SK-N-SH treated with all-trans-retinoic acid at 6 μM for 48 hours (cell line): ENCODE data around the gene TMEM63A.
A peak's percentile ranks its signal among the peaks of the same experiment; 100 is the strongest.

Source experiments
- ATAC-seq: fragments of 200-7000 bp; cut with Tn5 transposase; 3 replicates; pipeline ENCODE4 v1.9.1; 2020; ENCODE audit warnings: mild to moderate bottlenecking, moderate library complexity
- ARNTL ChIP-seq: fragments of 450-650 bp; formaldehyde crosslinking; IDR thresholded peaks from 2 replicates; pipeline ENCODE4 v1.5.0; 2020; ENCODE audit warnings: low read depth, mild to moderate bottlenecking, moderate library complexity, borderline replicate concordance
- BACH2 ChIP-seq: fragments of 250-450 bp; sonication (Bioruptor Pico); IDR thresholded peaks from 2 replicates; pipeline ENCODE4 v1.9.0; 2021; ENCODE audit warnings: mild to moderate bottlenecking, borderline replicate concordance
- CSDC2 ChIP-seq: fragments of 250-450 bp; sonication (Bioruptor Pico); IDR thresholded peaks from 2 replicates; pipeline ENCODE4 v1.5.0; 2020; ENCODE audit warnings: mild to moderate bottlenecking, moderate library complexity
- ESRRG ChIP-seq: fragments of 250-450 bp; sonication (Bioruptor Pico); IDR thresholded peaks from 2 replicates; pipeline ENCODE4 v1.6.1; 2021; ENCODE audit warnings: mild to moderate bottlenecking
- ISL1 ChIP-seq: fragments of 250-450 bp; sonication (Bioruptor Pico); IDR thresholded peaks from 2 replicates; pipeline ENCODE4 v2.1.2; 2022; ENCODE audit warnings: mild to moderate bottlenecking, moderate library complexity
- OSR1 ChIP-seq: fragments of 250-450 bp; sonication (Bioruptor Pico); IDR thresholded peaks from 2 replicates; pipeline ENCODE4 v1.8.0; 2022; ENCODE audit warnings: moderate library complexity, mild to moderate bottlenecking, inconsistent platforms
- PATZ1 ChIP-seq: fragments of 250-450 bp; sonication (Bioruptor Pico); IDR thresholded peaks from 2 replicates; pipeline ENCODE4 v1.8.0; 2020; ENCODE audit warnings: mild to moderate bottlenecking, moderate library complexity, borderline replicate concordance
- PPARA ChIP-seq: fragments of 250-450 bp; sonication (Bioruptor Pico); IDR thresholded peaks from 2 replicates; pipeline ENCODE4 v1.5.0; 2020; ENCODE audit warnings: mild to moderate bottlenecking, borderline replicate concordance
- RARB ChIP-seq: fragments of 250-450 bp; sonication (Bioruptor Pico); IDR thresholded peaks from 2 replicates; pipeline ENCODE4 v1.8.0; 2021; ENCODE audit warnings: mild to moderate bottlenecking, moderate library complexity
- SNAI2 ChIP-seq: fragments of 250-450 bp; sonication (Bioruptor Pico); IDR thresholded peaks from 2 replicates; pipeline ENCODE4 v1.5.0; 2020; ENCODE audit warnings: mild to moderate bottlenecking, moderate library complexity
- TCF4 ChIP-seq: fragments of 250-450 bp; sonication (Bioruptor Pico); IDR thresholded peaks from 2 replicates; pipeline ENCODE4 v1.8.0; 2021; ENCODE audit warnings: mild to moderate bottlenecking, moderate library complexity, borderline replicate concordance
- TOX ChIP-seq: fragments of 250-450 bp; sonication (Bioruptor Pico); IDR thresholded peaks from 2 replicates; pipeline ENCODE4 v1.8.0; 2021; ENCODE audit warnings: mild to moderate bottlenecking, moderate library complexity, borderline replicate concordance
- ZC3H10 ChIP-seq: fragments of 250-450 bp; sonication (Bioruptor Pico); IDR thresholded peaks from 2 replicates; pipeline ENCODE4 v1.5.1; 2021; ENCODE audit warnings: mild to moderate bottlenecking, moderate library complexity
- ZFP3 ChIP-seq: fragments of 250-450 bp; sonication (Bioruptor Pico); IDR thresholded peaks from 2 replicates; pipeline ENCODE4 v1.5.0; 2020; ENCODE audit warnings: mild to moderate bottlenecking, moderate library complexity
- ZFP30 ChIP-seq: fragments of 450-650 bp; formaldehyde crosslinking; IDR thresholded peaks from 2 replicates; pipeline ENCODE4 v1.5.0; 2022; ENCODE audit warnings: mild to moderate bottlenecking, moderate library complexity
- ZNF565 ChIP-seq: fragments of 450-650 bp; formaldehyde crosslinking; conservative IDR thresholded peaks from 2 replicates; pipeline ENCODE4 v1.5.0; 2020; ENCODE audit warnings: low read depth, mild to moderate bottlenecking, moderate library complexity
- ZNF70 ChIP-seq: fragments of 450-650 bp; formaldehyde crosslinking; IDR thresholded peaks from 2 replicates; pipeline ENCODE4 v1.5.0; 2020; ENCODE audit warnings: mild to moderate bottlenecking, moderate library complexity
- ZNF8 ChIP-seq: fragments of 450-650 bp; formaldehyde crosslinking; IDR thresholded peaks from 2 replicates; pipeline ENCODE4 v1.5.0; 2020; ENCODE audit warnings: mild to moderate bottlenecking, moderate library complexity
- TF ChIP-seq, protein P1 (sequence below): fragments of 250-450 bp; sonication (Bioruptor Pico); IDR thresholded peaks from 2 replicates; pipeline ENCODE4 v1.5.1; 2020; ENCODE audit warnings: low read depth, mild to moderate bottlenecking, moderate library complexity
- TF ChIP-seq, protein P2 (sequence below): fragments of 250-450 bp; sonication (Bioruptor Pico); IDR thresholded peaks from 2 replicates; pipeline ENCODE4 v1.5.1; 2021; ENCODE audit warnings: mild to moderate bottlenecking, moderate library complexity
- TF ChIP-seq, protein P3 (sequence below): fragments of 250-450 bp; sonication (Bioruptor Pico); IDR thresholded peaks from 2 replicates; pipeline ENCODE4 v1.5.0; 2020; ENCODE audit warnings: mild to moderate bottlenecking, moderate library complexity

TMEM63A gene

GRCh38 chr1:225822655-225823403 lies 59.4 kb downstream of the TMEM63A start:
- ATAC-seq, result no peak
- TF ChIP-seq ZNF565 (CRISPR knock-in tag) (no peak), ZNF70 (CRISPR knock-in tag) (no peak), RARB (no peak), OSR1 (CRISPR knock-in tag) (no peak), ZFP3 (CRISPR knock-in tag) (no peak)

GRCh38 chr1:225820522-225821120 lies 61.6 kb downstream of the TMEM63A start:
- peak; percentile 97 for TF ChIP-seq ZFP3 (CRISPR knock-in tag)
- TF ChIP-seq ZFP30 (CRISPR knock-in tag), result no peak
- TF ChIP-seq, all 23 proteins: peak for 1
- no peak for ATAC-seq

DNA sequence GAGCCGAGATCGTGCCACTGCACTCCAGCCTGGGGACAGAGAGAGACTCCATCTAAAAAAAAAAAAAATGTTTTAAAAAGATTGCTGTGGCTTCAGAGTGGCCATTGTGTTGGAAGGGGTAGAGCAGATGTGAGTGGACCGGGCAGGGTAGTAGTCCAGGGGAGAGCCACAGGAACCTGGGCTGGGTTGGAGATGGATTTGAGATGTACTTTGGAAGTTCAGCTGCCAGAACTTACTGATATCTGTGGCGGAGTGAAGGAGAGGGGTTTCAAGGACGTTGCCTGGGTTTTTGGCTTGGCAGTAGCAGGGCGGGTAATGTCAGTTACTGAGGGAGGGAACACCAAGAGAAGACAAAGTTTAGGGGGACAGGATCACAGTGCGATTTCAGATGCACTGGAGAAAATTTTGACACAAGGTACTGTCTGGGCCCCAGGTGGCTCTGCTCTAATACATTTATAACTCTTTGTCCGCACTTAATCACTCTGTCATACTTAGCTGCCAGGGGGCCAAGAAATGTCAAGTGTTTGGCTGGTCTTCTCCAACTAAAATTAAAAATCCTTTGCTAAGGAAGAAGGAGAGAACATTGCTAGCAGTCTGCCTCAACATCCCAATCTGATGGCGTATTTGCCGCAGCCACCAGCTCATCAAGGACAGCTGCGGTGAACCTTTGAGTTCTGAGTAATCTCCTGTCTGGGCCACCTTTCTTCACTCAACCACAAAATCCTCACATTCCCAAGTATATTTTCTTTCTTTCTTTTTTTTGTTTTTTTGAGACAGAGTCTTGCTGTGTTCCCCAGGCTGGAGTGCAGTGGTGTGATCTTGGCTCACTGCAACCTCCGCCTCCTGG lies 62.6 kb downstream of the TMEM63A start:
- TF ChIP-seq PPARA (CRISPR knock-in tag), result no peak
- no peak for TF ChIP-seq PATZ1 (CRISPR knock-in tag)
- TF ChIP-seq, protein P1, sequence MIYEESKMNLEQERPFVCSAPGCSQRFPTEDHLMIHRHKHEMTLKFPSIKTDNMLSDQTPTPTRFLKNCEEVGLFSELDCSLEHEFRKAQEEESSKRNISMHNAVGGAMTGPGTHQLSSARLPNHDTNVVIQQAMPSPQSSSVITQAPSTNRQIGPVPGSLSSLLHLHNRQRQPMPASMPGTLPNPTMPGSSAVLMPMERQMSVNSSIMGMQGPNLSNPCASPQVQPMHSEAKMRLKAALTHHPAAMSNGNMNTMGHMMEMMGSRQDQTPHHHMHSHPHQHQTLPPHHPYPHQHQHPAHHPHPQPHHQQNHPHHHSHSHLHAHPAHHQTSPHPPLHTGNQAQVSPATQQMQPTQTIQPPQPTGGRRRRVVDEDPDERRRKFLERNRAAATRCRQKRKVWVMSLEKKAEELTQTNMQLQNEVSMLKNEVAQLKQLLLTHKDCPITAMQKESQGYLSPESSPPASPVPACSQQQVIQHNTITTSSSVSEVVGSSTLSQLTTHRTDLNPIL (CRISPR knock-in tag), result no peak
- no peak for TF ChIP-seq OSR1 (CRISPR knock-in tag)
- TF ChIP-seq, protein P2, sequence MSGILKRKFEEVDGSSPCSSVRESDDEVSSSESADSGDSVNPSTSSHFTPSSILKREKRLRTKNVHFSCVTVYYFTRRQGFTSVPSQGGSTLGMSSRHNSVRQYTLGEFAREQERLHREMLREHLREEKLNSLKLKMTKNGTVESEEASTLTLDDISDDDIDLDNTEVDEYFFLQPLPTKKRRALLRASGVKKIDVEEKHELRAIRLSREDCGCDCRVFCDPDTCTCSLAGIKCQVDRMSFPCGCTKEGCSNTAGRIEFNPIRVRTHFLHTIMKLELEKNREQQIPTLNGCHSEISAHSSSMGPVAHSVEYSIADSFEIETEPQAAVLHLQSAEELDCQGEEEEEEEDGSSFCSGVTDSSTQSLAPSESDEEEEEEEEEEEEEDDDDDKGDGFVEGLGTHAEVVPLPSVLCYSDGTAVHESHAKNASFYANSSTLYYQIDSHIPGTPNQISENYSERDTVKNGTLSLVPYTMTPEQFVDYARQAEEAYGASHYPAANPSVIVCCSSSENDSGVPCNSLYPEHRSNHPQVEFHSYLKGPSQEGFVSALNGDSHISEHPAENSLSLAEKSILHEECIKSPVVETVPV (CRISPR knock-in tag), result no peak
- no peak for TF ChIP-seq ZC3H10 (CRISPR knock-in tag)
- TF ChIP-seq RARB, result no peak
- no peak for TF ChIP-seq ARNTL (CRISPR knock-in tag)
- no peak for TF ChIP-seq BACH2 (CRISPR knock-in tag)
- TF ChIP-seq TCF4 (CRISPR knock-in tag), result no peak
- no peak for ATAC-seq

DNA sequence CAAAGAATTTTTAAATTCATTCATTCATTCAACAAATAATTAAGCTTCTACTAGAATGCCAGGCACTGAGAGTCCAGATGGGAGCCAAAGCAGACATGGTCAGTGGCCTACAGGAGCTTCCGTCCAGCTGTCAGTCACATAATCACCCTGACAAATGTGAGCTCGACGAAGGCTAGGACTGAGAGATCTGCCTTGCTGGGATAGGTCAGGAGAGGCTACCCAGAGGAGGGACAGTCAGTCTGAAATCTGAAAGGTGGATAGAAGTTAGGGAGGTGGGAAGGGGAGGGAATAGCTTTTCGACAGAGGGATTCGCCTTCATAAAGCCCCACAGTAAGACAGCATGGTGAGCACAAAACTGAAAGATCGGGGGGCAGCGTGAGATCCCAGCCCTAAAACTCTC lies 64.0 kb downstream of the TMEM63A start:
- ATAC-seq, result no peak
- TF ChIP-seq ARNTL (CRISPR knock-in tag), result no peak
- no peak for TF ChIP-seq ZNF8
- TF ChIP-seq ZFP3 (CRISPR knock-in tag), result no peak
- no peak for TF ChIP-seq BACH2 (CRISPR knock-in tag)
- no peak for TF ChIP-seq OSR1 (CRISPR knock-in tag)
- TF ChIP-seq ZNF565 (CRISPR knock-in tag), result no peak
- TF ChIP-seq, protein P1 (CRISPR knock-in tag), result no peak
- TF ChIP-seq ISL1 (CRISPR knock-in tag), result no peak
- TF ChIP-seq CSDC2, result no peak
- no peak for TF ChIP-seq PPARA (CRISPR knock-in tag)
- TF ChIP-seq, protein P3, sequence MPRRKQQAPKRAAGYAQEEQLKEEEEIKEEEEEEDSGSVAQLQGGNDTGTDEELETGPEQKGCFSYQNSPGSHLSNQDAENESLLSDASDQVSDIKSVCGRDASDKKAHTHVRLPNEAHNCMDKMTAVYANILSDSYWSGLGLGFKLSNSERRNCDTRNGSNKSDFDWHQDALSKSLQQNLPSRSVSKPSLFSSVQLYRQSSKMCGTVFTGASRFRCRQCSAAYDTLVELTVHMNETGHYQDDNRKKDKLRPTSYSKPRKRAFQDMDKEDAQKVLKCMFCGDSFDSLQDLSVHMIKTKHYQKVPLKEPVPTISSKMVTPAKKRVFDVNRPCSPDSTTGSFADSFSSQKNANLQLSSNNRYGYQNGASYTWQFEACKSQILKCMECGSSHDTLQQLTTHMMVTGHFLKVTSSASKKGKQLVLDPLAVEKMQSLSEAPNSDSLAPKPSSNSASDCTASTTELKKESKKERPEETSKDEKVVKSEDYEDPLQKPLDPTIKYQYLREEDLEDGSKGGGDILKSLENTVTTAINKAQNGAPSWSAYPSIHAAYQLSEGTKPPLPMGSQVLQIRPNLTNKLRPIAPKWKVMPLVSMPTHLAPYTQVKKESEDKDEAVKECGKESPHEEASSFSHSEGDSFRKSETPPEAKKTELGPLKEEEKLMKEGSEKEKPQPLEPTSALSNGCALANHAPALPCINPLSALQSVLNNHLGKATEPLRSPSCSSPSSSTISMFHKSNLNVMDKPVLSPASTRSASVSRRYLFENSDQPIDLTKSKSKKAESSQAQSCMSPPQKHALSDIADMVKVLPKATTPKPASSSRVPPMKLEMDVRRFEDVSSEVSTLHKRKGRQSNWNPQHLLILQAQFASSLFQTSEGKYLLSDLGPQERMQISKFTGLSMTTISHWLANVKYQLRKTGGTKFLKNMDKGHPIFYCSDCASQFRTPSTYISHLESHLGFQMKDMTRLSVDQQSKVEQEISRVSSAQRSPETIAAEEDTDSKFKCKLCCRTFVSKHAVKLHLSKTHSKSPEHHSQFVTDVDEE, result no peak
- TF ChIP-seq TOX (CRISPR knock-in tag), result no peak
- no peak for TF ChIP-seq PATZ1 (CRISPR knock-in tag)
- TF ChIP-seq SNAI2 (CRISPR knock-in tag), result no peak
- TF ChIP-seq RARB, result no peak
- TF ChIP-seq ESRRG (CRISPR knock-in tag), result no peak
